ENCODE measurements around the gene CDH13. TPM values are rescaled to one million over a fixed set of nuclear protein-coding genes. Genes with fewer than 3 reads are reported as not detected.

CDH13 gene
- total RNA-seq, 4 donors from 2014 or later = 3.4 to 14.8 (median 6.5) TPM

GRCh38 chr16:83530293-83530692, 903.5 kb downstream of the CDH13 start:
- 86 to 93% methylated on average over 3 of the region's 3 CpGs for WGBS, 2 donors
- TF ChIP-seq POLR2A (IDR thresholded peaks at IDR 0.05) (no peak), CTCF (IDR thresholded peaks at IDR 0.05) (no peak)
- Histone ChIP-seq H3K27me3 (no peaks in the 10 kb centered on the region), H3K4me1 (no peaks in the 10 kb centered on the region), H3K27ac (no peak overlapping the region), H3K4me3 (replicated peaks in 1 of 3) (no peak overlapping the region), H3K36me3 (no peaks in the 10 kb centered on the region), H3K9me3 (no peaks in the 10 kb centered on the region)
- DNase-seq = no peak
- intact Hi-C loops (cut with DNase I) = no loop called here

GRCh38 chr16:83532634-83533033, 905.9 kb downstream of the CDH13 start:
- TF ChIP-seq CTCF (IDR thresholded peaks at IDR 0.05) (no peak), POLR2A (IDR thresholded peaks at IDR 0.05) (no peak)
- Histone ChIP-seq H3K27ac (no peak overlapping the region), H3K36me3 (no peaks in the 10 kb centered on the region), H3K27me3 (no peaks in the 10 kb centered on the region), H3K9me3 (no peaks in the 10 kb centered on the region), H3K4me3 (replicated peaks in 1 of 3) (no peak overlapping the region), H3K4me1 (no peaks in the 10 kb centered on the region)
- no peak for DNase-seq
- intact Hi-C loops (cut with DNase I) = no loop called here
- WGBS, 2 donors = 91 to 92% methylated on average over 11 to 12 of the region's 12 CpGs

- TF ChIP-seq POLR2A (IDR thresholded peaks at IDR 0.05) = no peak
- TF ChIP-seq CTCF (IDR thresholded peaks at IDR 0.05) = no peak
- H3K4me1 ChIP-seq = no peaks in the 10 kb centered on the region
- WGBS, 2 donors = 84 to 85% methylated on average over 11 of the region's 11 CpGs
- DNase-seq = no peak
- H3K9me3 ChIP-seq = no peaks in the 10 kb centered on the region
- no peaks in the 10 kb centered on the region for H3K27me3 ChIP-seq
- intact Hi-C loops (cut with DNase I) = no loop called here
- no peak overlapping the region for H3K4me3 ChIP-seq (replicated peaks in 1 of 3)
- H3K36me3 ChIP-seq = no peaks in the 10 kb centered on the region
- no peak overlapping the region for H3K27ac ChIP-seq
Observed at GRCh38 chr16:83533193-83533592, 906.4 kb downstream of the CDH13 start.

GRCh38 chr16:83538707-83539106, 911.9 kb downstream of the CDH13 start:
- Histone ChIP-seq H3K9me3 (no peaks in the 10 kb centered on the region), H3K27ac (no peak overlapping the region), H3K27me3 (no peaks in the 10 kb centered on the region), H3K4me1 (no peaks in the 10 kb centered on the region), H3K4me3 (replicated peaks in 1 of 3) (no peak overlapping the region), H3K36me3 (no peaks in the 10 kb centered on the region)
- WGBS, 2 donors = 91 to 96% methylated on average over 2 of the region's 2 CpGs
- intact Hi-C loops (cut with DNase I) = no loop called here
- no peak for DNase-seq
- TF ChIP-seq POLR2A (IDR thresholded peaks at IDR 0.05) (no peak), CTCF (IDR thresholded peaks at IDR 0.05) (no peak)

- Histone ChIP-seq H3K27me3 (no peaks in the 10 kb centered on the region), H3K4me1 (no peaks in the 10 kb centered on the region), H3K36me3 (no peaks in the 10 kb centered on the region), H3K4me3 (replicated peaks in 1 of 3) (no peak overlapping the region), H3K27ac (no peak overlapping the region), H3K9me3 (no peaks in the 10 kb centered on the region)
- intact Hi-C loops (cut with DNase I) = no loop called here
- WGBS, 2 donors = 95% methylated on average over 12 of the region's 12 CpGs
- no peak for TF ChIP-seq POLR2A (IDR thresholded peaks at IDR 0.05)
- no peak for TF ChIP-seq CTCF (IDR thresholded peaks at IDR 0.05)
- DNase-seq = no peak
Observed at GRCh38 chr16:83539736-83540490, 913.1 kb downstream of the CDH13 start.

All from thyroid gland (tissue), 4 donors.